GM12891 (cell line): ENCODE results near the gene GPR160.

Experiments used
- PAX5 ChIP-seq: IDR thresholded peaks from 2 replicates; pipeline ENCODE4 v1.6.1; 2011; ENCODE audit warnings: low read length, moderate library complexity, mild to moderate bottlenecking; ENCODE audit not compliant: insufficient read depth, severe bottlenecking
- POLR2A ChIP-seq: IDR thresholded peaks from 2 replicates; pipeline ENCODE4 v1.6.1; 2011; ENCODE audit warnings: low read depth, low read length, control low read depth
- POLR2AphosphoS5 ChIP-seq: IDR thresholded peaks from 2 replicates; pipeline ENCODE4 v1.6.1; 2011; ENCODE audit warnings: low read depth, low read length, control low read depth
- POU2F2 ChIP-seq: IDR thresholded peaks from 2 replicates; pipeline ENCODE4 v1.6.1; 2011; ENCODE audit warnings: low read depth, mild to moderate bottlenecking, control low read depth, low read length, moderate library complexity
- SPI1 ChIP-seq: IDR thresholded peaks from 2 replicates; pipeline ENCODE4 v1.6.1; 2011; ENCODE audit warnings: low read depth, low read length, control low read depth
- TAF1 ChIP-seq: IDR thresholded peaks from 2 replicates; pipeline ENCODE4 v1.6.1; 2011; ENCODE audit warnings: low read depth, low read length, control low read depth

- TF ChIP-seq POLR2A (no peak), POLR2AphosphoS5 (no peak), TAF1 (no peak), SPI1 (no peak), PAX5 (no peak), POU2F2 (no peak)
These were observed 47.6 kb downstream of the GPR160 start for GRCh38 chr3:170085396-170085795.
